Measurements from ENCODE around the gene ZNF217.
"Not testable (repeated sequence)": the region's sequence is repeated elsewhere in the genome, so short reads cannot be mapped to it uniquely, and the experiment has no call there.

The ZNF217 gene

DNA sequence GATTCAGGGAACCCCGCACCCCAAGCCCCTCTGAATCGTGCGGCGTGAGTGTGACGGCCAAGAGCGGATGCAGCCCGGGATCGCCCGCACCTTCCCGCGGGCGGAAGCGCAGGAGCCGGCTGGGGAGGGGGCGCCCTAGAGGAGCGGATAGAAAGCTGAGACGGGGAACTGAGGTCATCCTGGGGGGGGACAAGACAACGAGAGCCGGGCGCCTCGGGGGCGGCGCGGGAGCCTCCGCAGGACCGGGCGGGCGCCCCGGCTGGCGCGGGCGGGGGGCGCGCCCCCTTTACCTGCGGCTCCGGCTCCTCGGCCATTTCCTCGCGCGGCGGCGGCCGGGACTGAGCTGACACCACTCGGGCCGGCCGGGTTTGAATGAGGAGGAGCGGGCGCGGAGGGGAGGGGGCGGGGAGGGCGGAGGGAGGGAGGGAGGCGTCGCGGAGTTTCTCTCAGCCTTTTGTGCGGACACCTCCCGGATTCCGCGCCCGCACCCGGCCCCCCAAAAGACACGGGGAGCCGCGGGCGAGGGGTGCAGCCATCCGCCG, at the start of gene ZNF217:
Gene ZNF217, minus strand, starts transcription at position 374 of the 542 bp plus-strand sequence. CDS start 11,013 bp downstream, outside the sequence.
- DNase-seq: peak; percentile 86

DNA sequence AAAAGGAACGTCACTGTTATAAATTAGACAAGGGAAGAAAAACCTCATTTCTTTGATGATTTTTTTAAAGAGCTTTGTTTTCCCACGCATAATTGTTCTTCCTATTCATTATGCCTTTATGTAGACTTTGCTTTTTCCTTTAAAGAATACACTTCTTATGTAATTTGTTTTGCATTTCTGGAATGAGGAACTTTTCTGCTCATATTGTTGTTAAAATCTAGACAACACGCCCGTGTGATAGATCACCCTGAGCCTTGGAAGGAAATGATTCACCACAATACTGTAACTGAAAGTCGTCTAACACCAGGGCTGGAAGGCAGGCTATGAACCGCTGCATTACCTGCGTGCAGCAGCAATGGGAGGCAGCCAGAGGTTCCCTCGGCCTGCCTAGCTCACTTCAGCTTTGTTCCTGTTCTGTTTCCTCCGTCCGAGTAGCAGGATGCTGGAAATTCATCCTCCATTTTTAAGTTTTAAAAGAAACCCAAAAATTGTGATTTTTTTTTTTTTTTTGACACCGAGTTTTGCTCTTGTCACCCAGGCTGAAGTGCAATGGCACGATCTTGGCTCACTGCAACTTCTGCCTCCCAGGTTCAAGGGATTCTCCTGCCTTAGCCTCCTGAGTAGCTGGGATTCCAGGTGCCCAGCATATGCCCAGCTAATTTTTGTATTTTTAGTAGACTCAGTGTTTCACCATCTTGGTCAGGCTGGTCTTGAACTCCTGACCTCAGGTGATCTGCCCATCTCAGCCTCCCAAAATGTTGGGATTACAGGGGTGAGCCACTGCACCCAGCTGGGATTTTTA, 49.6 kb upstream of the ZNF217 start:
- DNase-seq: peak; percentile 42

GRCh38 chr20:53642196-53643030, 48.8 kb upstream of the ZNF217 start:
- peak; percentile 51 for DNase-seq

- DNase-seq: no peak
Observed at GRCh38 chr20:53639647-53640440, 46.2 kb upstream of the ZNF217 start.

DNA sequence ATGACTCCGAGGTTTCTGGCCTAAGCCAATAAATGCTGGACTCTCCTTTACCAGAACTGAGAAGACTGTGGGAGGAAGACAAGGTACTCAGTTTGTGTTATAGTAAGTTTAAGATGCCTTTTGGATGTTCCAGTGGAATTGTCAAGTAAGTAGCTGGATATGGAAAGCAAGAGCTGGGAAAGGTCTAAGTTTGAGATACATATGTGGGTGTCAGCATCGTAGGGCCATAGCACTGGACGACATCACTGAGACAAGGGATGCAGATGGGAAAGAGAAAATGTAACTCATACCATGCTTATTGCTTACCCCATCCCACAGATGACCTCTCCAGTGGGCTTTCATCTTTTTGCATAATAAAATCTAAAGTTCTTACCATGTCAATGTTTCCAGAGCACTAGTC, 45.5 kb upstream of the ZNF217 start:
- no peak for DNase-seq

GRCh38 chr20:53637310-53637709, 43.7 kb upstream of the ZNF217 start:
- DNase-seq: not testable (repeated sequence)

GRCh38 chr20:53636540-53637097, 43.0 kb upstream of the ZNF217 start:
- DNase-seq: no peak

- DNase-seq: no peak
Observed at GRCh38 chr20:53635221-53635620, 41.6 kb upstream of the ZNF217 start.

- no peak for DNase-seq
Observed at GRCh38 chr20:53631909-53632662, 38.4 kb upstream of the ZNF217 start.

GRCh38 chr20:53629436-53629835, 35.8 kb upstream of the ZNF217 start:
- no peak for DNase-seq

DNA sequence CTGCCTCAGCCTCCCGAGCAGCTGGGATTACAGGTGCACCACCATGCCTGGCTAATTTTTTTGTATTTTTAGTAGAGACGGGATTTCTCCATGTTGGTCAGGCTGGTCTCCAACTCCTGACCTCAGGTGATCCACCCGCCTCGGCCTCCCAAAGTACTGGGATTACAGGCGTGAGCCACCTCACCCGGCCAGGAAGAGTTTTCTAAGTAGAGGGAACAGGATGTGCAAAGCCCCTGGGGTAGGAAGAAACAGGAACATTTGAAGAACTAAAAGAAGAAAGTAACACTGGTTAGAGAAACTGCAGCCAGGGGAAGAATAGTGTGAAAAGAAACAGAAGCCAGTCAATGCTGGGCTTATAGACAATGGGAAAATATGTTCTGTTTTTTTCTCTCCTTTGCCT, 35.1 kb upstream of the ZNF217 start:
- not testable (repeated sequence) for DNase-seq

DNA sequence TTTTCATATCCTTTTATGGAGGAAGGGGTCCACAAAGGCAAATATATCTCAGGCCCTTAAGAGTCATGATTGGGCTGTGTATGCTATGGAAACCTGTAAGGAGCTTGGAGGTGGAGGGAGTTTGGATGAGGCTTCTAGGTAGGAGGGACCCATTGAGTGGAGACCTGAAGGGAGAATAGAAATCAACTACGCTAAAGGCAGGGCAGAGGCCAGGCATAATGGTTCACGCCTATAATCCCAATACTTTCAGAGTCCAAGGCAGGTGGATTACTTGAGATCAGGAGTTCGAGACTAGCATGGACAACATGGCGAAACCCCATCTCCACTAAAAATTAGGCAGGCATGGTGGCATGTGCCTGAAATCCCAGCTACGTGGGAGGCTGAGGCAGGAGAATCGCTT, 34.4 kb upstream of the ZNF217 start:
- DNase-seq: no peak

- DNase-seq: not testable (repeated sequence)
Observed at GRCh38 chr20:53627001-53627400, 33.4 kb upstream of the ZNF217 start.

DNA sequence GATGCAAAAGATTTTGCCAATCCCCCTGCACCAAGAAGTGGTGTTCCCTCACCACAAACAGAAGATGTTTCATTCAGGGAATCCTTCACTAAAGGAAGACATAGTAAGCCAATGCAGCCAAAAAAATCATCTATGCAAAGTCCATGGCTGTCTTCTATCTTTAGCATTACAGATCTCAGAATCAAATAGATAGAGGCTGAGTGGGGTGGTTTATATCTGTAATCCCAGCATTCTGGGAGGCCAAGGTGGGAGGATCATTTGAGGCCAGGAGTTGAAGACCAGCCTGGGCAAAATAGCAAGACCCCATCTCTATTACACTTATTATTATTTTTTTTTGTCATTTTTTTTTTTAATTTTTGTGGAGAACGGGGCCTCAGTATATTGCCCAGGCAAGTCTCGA, 32.9 kb upstream of the ZNF217 start:
- DNase-seq: no peak

- no peak for DNase-seq
Observed at GRCh38 chr20:53625311-53626129, 31.9 kb upstream of the ZNF217 start.

DNA sequence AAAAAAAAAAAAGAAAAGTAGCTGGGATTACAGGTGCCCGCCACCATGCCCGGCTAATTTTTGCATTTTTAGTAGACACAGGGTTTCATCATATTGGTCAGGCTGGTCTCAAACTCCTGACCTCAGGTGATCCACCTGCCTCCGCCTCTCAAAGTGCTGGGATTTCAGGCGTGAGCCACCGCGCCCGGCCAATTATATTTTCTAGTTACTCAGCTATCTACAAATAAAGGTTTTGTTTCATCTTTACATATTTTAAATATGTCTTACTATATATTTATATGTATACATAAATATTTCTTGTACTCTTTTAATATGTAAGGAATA, 31.2 kb upstream of the ZNF217 start:
- not testable (repeated sequence) for DNase-seq

DNA sequence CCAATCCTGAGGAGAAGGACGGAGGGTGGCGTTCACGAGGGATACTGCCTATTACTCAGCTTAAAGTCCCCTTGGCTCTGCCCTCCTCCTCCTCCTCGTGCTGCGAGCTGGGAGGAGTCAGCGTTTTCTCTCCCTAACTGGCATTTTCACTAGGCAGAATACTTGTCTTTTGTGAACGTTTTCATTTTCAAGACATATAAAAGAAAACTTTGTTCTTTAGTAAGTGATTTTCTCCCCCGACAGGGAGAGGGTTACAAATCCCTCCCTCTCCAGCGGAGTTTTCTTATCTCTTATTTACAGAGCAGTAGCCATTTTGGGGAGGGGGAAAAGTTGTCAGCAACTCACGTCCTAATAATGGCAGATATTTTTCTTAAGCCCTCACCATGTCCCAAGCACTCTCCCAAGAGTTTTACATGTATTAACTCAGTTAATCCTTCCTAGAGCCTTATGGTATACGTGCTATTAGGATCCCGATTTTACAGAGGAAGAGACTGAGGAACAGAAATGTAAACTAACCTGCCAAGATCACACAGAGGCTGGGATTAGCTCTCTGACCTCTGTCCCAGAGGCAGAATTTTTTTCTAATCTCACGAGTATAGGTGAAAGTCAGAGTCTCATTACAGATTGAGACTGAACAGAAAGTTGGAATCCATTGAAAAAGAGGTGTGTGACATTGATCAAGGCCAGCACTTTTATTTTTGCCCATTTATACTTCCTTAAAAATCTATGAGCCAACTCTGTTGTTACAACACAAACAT, 30.0 kb upstream of the ZNF217 start:
- peak; percentile 74 for DNase-seq

DNA sequence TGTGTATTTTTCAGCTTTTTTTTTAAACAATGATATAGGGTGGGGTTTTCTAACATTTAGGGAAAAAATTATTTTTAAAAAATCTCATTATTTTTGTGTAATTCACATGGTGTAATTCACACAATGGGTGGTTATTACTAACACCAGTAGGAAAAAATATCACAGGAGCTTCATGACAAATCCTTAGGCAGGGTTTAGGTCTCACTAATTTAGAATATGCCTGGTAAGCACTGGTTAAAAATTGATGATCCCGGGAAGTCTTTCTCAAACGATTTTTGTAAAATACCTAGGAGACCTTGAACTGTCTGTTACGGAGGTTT, 29.5 kb upstream of the ZNF217 start:
- DNase-seq: no peak

- peak; percentile 9 for DNase-seq
Observed at GRCh38 chr20:53622247-53623133, 28.9 kb upstream of the ZNF217 start.

All from femur (tissue), 1 donor.